ENCODE measurements around the gene TMUB2. TPM values are rescaled to one million over a fixed set of nuclear protein-coding genes. Genes with fewer than 3 reads are reported as not detected.

TMUB2 gene
- total and polyA plus RNA-seq, 3 experiments from 2014 or later: 20.8 to 37.5 (median 22.5) TPM

DNA sequence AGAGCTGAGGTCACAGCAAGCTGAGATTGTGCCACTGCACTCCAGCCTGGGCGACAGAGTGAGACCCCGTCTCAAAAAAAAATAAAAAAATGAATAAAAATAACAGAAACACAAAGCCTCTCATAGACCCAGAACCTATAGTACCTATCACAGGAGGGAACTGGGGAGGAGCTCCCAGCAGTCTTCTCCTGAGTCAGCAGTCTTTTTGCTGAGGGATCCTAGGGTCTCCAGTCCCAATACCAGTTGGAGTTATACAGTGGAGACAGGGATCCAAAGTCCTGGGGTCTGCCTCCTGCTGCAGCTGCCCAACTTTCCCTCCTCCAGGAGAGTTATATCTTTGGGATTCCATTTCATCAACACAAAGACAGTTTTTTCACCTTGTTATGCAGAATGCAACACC is 3.7 kb upstream of the TMUB2 start:
- CTCF ChIA-PET: interaction anchor here (0.9 to 2.6 kb wide), 5 partner anchors 8 to 163 kb away, joined by 3 to 7 read pairs (median 4); partner anchors contain the start of gene GRN
- no peaks in the 10 kb centered on the region for H3K9me3 Mint-ChIP-seq
- H3K27ac Mint-ChIP-seq: peak overlapping the region in 1 of 8 donors; percentile 61
- POLR2A ChIA-PET: no interaction called here
- H3K4me1 Mint-ChIP-seq: peaks cover 36 to 48% (median 39%) of the 10 kb centered on the region in 3 donors
- Histone ChIP-seq H3K4me1 (ENCODE audit: insufficient read depth, low read length) (peaks cover 29% of the 10 kb centered on the region), H3K27ac (ENCODE audit: low read depth, low read length) (no peak overlapping the region), H3K9me3 (ENCODE audit: low read length) (no peaks in the 10 kb centered on the region), H3K4me3 (ENCODE audit: low read length) (no peak overlapping the region), H3K36me3 (ENCODE audit: insufficient read depth, low read length) (peaks cover 11% of the 10 kb centered on the region), H3K27me3 (ENCODE audit: insufficient read depth, low read length, poor library complexity, severe bottlenecking) (no peaks in the 10 kb centered on the region)
- no peak for DNase-seq
- H3K27me3 Mint-ChIP-seq: peaks cover 0 to 2% of the 10 kb centered on the region in 2 donors
- H3K36me3 Mint-ChIP-seq: peaks cover 6 to 58% (median 10%) of the 10 kb centered on the region in 3 donors
- H3K4me3 Mint-ChIP-seq: peak overlapping the region in 3 of 7 donors; percentile 26 to 63 (median 44)

DNA sequence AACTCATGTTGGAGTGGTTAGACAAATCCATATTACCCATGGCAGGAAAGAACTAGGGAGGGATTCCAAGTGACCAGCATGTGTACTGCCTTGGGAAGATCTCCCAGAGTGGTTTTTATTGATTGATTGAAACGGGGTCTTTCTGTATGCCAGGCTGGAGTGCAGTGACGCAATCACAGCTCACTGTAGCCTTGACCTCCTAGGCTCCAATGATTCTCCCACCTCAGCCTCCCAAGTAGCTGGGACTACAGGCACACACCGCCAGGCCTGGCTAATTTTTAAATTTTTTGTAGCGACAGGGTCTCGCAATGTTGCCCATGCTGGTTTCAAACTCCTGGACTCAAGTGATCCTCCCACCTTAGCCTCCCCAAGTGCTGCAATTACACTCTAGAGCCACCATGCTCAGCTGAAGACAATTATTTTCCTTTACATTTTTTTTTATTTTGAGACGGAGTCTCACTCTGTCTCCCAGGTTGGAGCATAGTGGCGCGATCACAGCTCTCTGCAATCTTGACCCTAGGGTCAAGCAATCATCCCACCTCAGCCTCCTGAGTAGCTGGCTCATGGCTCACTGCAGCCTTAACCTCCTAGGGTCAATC is 2.5 kb upstream of the TMUB2 start:
- peak overlapping the region in 6 of 7 donors; percentile 22 to 100 (median 86) for H3K4me3 Mint-ChIP-seq
- H3K9me3 Mint-ChIP-seq: no peaks in the 10 kb centered on the region
- Histone ChIP-seq H3K27ac (ENCODE audit: low read depth, low read length) (no peak overlapping the region), H3K36me3 (ENCODE audit: insufficient read depth, low read length) (peaks cover 11% of the 10 kb centered on the region), H3K4me3 (ENCODE audit: low read length) (no peak overlapping the region), H3K4me1 (ENCODE audit: insufficient read depth, low read length) (peaks cover 35% of the 10 kb centered on the region), H3K9me3 (ENCODE audit: low read length) (no peaks in the 10 kb centered on the region), H3K27me3 (ENCODE audit: insufficient read depth, low read length, poor library complexity, severe bottlenecking) (no peaks in the 10 kb centered on the region)
- no peak for DNase-seq
- H3K27ac Mint-ChIP-seq: peak overlapping the region in 4 of 8 donors; percentile 24 to 95 (median 77)
- POLR2A ChIA-PET: interaction anchor here (0.6 to 4.6 kb wide), 3 partner anchors 15 to 178 kb away, joined by 4 to 35 read pairs (median 33); partner anchors contain the start of genes ATXN7L3 and HDAC5
- CTCF ChIA-PET: interaction anchor here (1.1 to 2.9 kb wide), 8 partner anchors 9 to 246 kb away, joined by 3 to 15 read pairs (median 4); partner anchors contain the start of gene GRN
- H3K36me3 Mint-ChIP-seq: peaks cover 3 to 56% (median 5%) of the 10 kb centered on the region in 3 donors
- peaks cover 0 to 2% of the 10 kb centered on the region in 2 donors for H3K27me3 Mint-ChIP-seq
- peaks cover 41 to 58% (median 49%) of the 10 kb centered on the region in 3 donors for H3K4me1 Mint-ChIP-seq

DNA sequence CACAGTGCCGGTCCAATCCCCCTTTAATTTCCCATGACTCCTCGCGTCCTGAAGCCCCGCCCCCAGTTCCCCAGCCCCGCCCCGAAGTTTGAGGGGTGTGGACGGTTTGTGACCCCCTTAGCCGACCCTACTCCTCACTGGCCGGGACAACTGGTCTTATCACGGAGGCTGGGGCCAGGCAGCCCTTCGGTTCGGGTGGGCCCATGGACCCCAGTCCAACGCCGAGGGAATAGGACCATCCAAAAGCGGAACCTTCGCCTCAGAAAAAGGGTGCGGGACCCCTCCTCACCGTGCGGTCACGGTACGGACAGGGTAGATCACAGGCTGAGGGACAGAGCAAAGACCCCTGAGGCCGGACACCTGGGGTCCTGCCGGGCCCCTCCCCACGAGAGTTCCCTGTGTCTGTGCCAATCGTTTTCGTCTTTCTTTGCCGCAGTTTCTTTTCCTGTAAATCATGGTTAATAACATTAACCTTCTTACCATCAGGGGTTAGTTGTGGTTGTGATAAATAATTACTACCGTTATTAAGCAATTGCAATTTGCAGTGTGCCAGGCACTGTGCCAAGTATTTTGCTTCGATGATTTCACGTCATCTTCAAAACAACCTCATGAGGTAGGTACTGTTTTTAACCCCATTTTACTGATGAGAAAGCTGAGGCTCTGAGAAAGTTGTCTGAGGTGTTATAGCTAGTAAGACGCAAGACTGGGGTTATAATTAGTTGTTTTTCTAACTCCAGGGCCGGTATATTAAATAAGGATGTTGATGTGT is 543 bp downstream of the TMUB2 start:
- H3K36me3 Mint-ChIP-seq: peaks cover 0 to 61% (median 4%) of the 10 kb centered on the region in 3 donors
- no peaks in the 10 kb centered on the region for H3K27me3 ChIP-seq (ENCODE audit: insufficient read depth, low read length, poor library complexity, severe bottlenecking)
- H3K9me3 ChIP-seq (ENCODE audit: low read length): no peaks in the 10 kb centered on the region
- peak overlapping the region; percentile 89 to 100 (median 100) for H3K27ac Mint-ChIP-seq
- peaks cover 35% of the 10 kb centered on the region for H3K4me1 ChIP-seq (ENCODE audit: insufficient read depth, low read length)
- peak overlapping the region; percentile 100 for H3K4me3 ChIP-seq (ENCODE audit: low read length)
- H3K27ac ChIP-seq (ENCODE audit: low read depth, low read length): peak overlapping the region; percentile 100
- ChIA-PET POLR2A (interaction anchor here (0.7 to 4.6 kb wide), 9 partner anchors 8 to 1189 kb away, joined by 3 to 50 read pairs (median 7); partner anchors contain the start of genes ATXN7L3, HDAC5, RPL27 and UBTF), CTCF (interaction anchor here (1.0 to 3.1 kb wide), 8 partner anchors 11 to 164 kb away, joined by 3 to 15 read pairs (median 5); partner anchors contain the start of gene GRN)
- H3K4me1 Mint-ChIP-seq: peaks cover 39 to 51% (median 49%) of the 10 kb centered on the region in 3 donors
- H3K4me3 Mint-ChIP-seq: peak overlapping the region; percentile 90 to 100 (median 99)
- DNase-seq: peak in 4 of 5 donors; percentile 18 to 64 (median 28)
- peaks cover 8% of the 10 kb centered on the region for H3K36me3 ChIP-seq (ENCODE audit: insufficient read depth, low read length)
- H3K27me3 Mint-ChIP-seq: peaks cover 0 to 2% of the 10 kb centered on the region in 2 donors
- H3K9me3 Mint-ChIP-seq: no peaks in the 10 kb centered on the region

DNA sequence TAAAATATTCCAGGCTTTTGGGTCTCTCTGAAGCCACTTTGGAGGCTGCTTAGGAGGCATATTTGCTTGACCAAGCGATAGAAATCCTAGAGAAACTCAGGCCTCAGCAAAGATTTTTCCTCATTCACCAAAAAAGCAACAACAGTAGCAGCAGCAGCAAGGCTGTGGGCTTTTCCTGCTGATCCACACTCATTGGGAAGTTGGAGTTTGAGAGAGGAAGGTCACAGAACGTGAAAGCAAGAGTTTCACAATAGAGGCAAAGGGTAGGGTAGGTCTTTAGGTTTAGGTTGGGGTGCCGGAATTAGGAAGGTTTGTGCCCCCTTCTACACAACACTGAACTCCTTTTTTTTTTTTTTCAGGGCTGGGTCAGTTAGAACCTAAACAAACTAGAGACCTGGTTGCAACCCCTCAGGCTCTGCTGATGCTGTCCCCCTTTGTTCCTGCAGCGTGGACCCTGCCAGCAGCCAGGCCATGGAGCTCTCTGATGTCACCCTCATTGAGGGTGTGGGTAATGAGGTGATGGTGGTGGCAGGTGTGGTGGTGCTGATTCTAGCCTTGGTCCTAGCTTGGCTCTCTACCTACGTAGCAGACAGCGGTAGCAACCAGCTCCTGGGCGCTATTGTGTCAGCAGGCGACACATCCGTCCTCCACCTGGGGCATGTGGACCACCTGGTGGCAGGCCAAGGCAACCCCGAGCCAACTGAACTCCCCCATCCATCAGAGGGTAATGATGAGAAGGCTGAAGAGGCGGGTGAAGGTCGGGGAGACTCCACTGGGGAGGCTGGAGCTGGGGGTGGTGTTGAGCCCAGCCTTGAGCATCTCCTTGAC is 2.0 kb downstream of the TMUB2 start:
- H3K4me1 Mint-ChIP-seq: peaks cover 37 to 49% (median 45%) of the 10 kb centered on the region in 3 donors
- H3K36me3 Mint-ChIP-seq: peaks cover 0 to 62% (median 4%) of the 10 kb centered on the region in 3 donors
- H3K9me3 Mint-ChIP-seq: no peaks in the 10 kb centered on the region
- ChIA-PET CTCF (interaction anchor here (1.2 to 3.1 kb wide), 3 partner anchors 9 to 162 kb away, joined by 4 to 14 read pairs (median 4); no protein-coding TSS in a partner anchor), POLR2A (interaction anchor here (0.5 to 4.6 kb wide), 3 partner anchors 10 to 29 kb away, joined by 3 to 33 read pairs (median 3); partner anchors contain the start of gene ATXN7L3)
- Histone ChIP-seq H3K9me3 (ENCODE audit: low read length) (no peaks in the 10 kb centered on the region), H3K36me3 (ENCODE audit: insufficient read depth, low read length) (peaks cover 6% of the 10 kb centered on the region), H3K27ac (ENCODE audit: low read depth, low read length) (no peak overlapping the region), H3K4me1 (ENCODE audit: insufficient read depth, low read length) (peaks cover 35% of the 10 kb centered on the region), H3K4me3 (ENCODE audit: low read length) (no peak overlapping the region), H3K27me3 (ENCODE audit: insufficient read depth, low read length, poor library complexity, severe bottlenecking) (no peaks in the 10 kb centered on the region)
- H3K4me3 Mint-ChIP-seq: peak overlapping the region in 6 of 7 donors; percentile 13 to 100 (median 98)
- DNase-seq: no peak
- H3K27ac Mint-ChIP-seq: peak overlapping the region in 7 of 8 donors; percentile 54 to 100 (median 100)
- peaks cover 0 to 2% of the 10 kb centered on the region in 2 donors for H3K27me3 Mint-ChIP-seq

DNA sequence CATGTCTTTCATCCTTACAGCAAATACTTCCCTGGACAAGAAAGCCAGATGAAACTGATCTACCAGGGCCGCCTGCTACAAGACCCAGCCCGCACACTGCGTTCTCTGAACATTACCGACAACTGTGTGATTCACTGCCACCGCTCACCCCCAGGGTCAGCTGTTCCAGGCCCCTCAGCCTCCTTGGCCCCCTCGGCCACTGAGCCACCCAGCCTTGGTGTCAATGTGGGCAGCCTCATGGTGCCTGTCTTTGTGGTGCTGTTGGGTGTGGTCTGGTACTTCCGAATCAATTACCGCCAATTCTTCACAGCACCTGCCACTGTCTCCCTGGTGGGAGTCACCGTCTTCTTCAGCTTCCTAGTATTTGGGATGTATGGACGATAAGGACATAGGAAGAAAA is 3.7 kb downstream of the TMUB2 start:
- CTCF ChIA-PET: interaction anchor here (1.4 to 3.1 kb wide), 2 partner anchors 14 to 20 kb away, joined by 4 to 14 read pairs; no protein-coding TSS in a partner anchor
- no peak for DNase-seq
- Mint-ChIP-seq H3K27me3 (peaks cover 0 to 2% of the 10 kb centered on the region in 2 donors), H3K36me3 (peaks cover 0 to 72% (median 7%) of the 10 kb centered on the region in 3 donors), H3K9me3 (no peaks in the 10 kb centered on the region), H3K4me1 (peaks cover 27 to 35% (median 29%) of the 10 kb centered on the region in 3 donors), H3K27ac (peak overlapping the region in 4 of 8 donors; percentile 79 to 90 (median 86)), H3K4me3 (peak overlapping the region in 3 of 7 donors; percentile 28 to 61 (median 34))
- POLR2A ChIA-PET: no interaction called here
- Histone ChIP-seq H3K4me1 (ENCODE audit: insufficient read depth, low read length) (peaks cover 18% of the 10 kb centered on the region), H3K27ac (ENCODE audit: low read depth, low read length) (no peak overlapping the region), H3K4me3 (ENCODE audit: low read length) (no peak overlapping the region), H3K27me3 (ENCODE audit: insufficient read depth, low read length, poor library complexity, severe bottlenecking) (no peaks in the 10 kb centered on the region), H3K36me3 (ENCODE audit: insufficient read depth, low read length) (peaks cover 22% of the 10 kb centered on the region), H3K9me3 (ENCODE audit: low read length) (no peaks in the 10 kb centered on the region)

DNA sequence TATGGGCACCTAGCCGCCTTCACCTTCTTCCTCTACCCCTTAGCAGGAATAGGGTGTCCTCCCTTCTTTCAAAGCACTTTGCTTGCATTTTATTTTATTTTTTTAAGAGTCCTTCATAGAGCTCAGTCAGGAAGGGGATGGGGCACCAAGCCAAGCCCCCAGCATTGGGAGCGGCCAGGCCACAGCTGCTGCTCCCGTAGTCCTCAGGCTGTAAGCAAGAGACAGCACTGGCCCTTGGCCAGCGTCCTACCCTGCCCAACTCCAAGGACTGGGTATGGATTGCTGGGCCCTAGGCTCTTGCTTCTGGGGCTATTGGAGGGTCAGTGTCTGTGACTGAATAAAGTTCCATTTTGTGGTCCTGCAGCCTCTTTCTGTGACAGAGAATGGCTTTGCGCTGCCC is 4.6 kb downstream of the TMUB2 start:
- H3K27ac ChIP-seq (ENCODE audit: low read depth, low read length): no peak overlapping the region
- peaks cover 0 to 1% of the 10 kb centered on the region in 2 donors for H3K27me3 Mint-ChIP-seq
- CTCF ChIA-PET: interaction anchor here (1.4 to 1.5 kb wide), 2 partner anchors 13 to 18 kb away, joined by 4 to 7 read pairs; no protein-coding TSS in a partner anchor
- H3K4me1 ChIP-seq (ENCODE audit: insufficient read depth, low read length): peaks cover 14% of the 10 kb centered on the region
- no peak for DNase-seq
- no peaks in the 10 kb centered on the region for H3K27me3 ChIP-seq (ENCODE audit: insufficient read depth, low read length, poor library complexity, severe bottlenecking)
- peaks cover 26% of the 10 kb centered on the region for H3K36me3 ChIP-seq (ENCODE audit: insufficient read depth, low read length)
- H3K9me3 ChIP-seq (ENCODE audit: low read length): no peaks in the 10 kb centered on the region
- H3K4me1 Mint-ChIP-seq: peaks cover 23 to 29% (median 25%) of the 10 kb centered on the region in 3 donors
- H3K27ac Mint-ChIP-seq: peak overlapping the region in 5 of 8 donors; percentile 33 to 88 (median 57)
- peaks cover 0 to 77% (median 7%) of the 10 kb centered on the region in 3 donors for H3K36me3 Mint-ChIP-seq
- no peaks in the 10 kb centered on the region for H3K9me3 Mint-ChIP-seq
- H3K4me3 ChIP-seq (ENCODE audit: low read length): no peak overlapping the region
- POLR2A ChIA-PET: no interaction called here
- H3K4me3 Mint-ChIP-seq: peak overlapping the region in 1 of 7 donors; percentile 61

DNA sequence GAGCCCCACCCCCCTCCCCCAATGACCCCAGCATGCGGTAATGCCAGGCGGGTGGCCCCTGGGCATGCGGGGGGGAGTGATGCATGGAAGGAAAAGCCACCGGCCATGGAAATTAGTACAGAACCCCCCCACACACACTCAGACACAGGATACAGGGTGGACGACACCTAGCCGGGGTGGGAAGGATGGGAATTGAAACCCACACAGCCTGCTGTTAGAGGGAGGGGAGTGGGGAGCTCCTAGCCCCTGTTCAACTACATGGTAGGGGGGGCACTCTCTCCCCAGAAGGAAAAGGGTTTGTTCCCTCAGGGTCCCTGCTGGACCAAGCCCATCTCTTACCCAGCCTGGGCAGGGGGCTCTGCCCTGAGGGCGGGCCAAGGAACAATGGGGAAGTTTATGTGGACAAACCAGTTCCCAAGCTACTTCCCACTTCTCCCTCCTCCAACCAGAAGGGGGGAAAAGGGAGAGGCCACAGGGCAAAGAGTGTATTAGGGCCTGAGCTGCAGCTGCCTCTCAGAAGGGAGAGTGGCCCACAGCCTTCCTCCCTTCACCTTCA is 5.2 kb downstream of the TMUB2 start:
- peaks cover 17 to 23% (median 22%) of the 10 kb centered on the region in 3 donors for H3K4me1 Mint-ChIP-seq
- Histone ChIP-seq H3K4me1 (ENCODE audit: insufficient read depth, low read length) (peaks cover 14% of the 10 kb centered on the region), H3K9me3 (ENCODE audit: low read length) (no peaks in the 10 kb centered on the region), H3K4me3 (ENCODE audit: low read length) (no peak overlapping the region), H3K27me3 (ENCODE audit: insufficient read depth, low read length, poor library complexity, severe bottlenecking) (no peaks in the 10 kb centered on the region), H3K27ac (ENCODE audit: low read depth, low read length) (no peak overlapping the region), H3K36me3 (ENCODE audit: insufficient read depth, low read length) (peaks cover 29% of the 10 kb centered on the region)
- POLR2A ChIA-PET: no interaction called here
- CTCF ChIA-PET: interaction anchor here (1.4 to 1.5 kb wide), 2 partner anchors 12 to 18 kb away, joined by 4 to 7 read pairs; no protein-coding TSS in a partner anchor
- H3K4me3 Mint-ChIP-seq: peak overlapping the region in 1 of 7 donors; percentile 16
- H3K27me3 Mint-ChIP-seq: no peaks in the 10 kb centered on the region
- no peak for DNase-seq
- peak overlapping the region in 2 of 8 donors; percentile 54 to 84 for H3K27ac Mint-ChIP-seq
- peaks cover 0 to 76% (median 7%) of the 10 kb centered on the region in 3 donors for H3K36me3 Mint-ChIP-seq
- no peaks in the 10 kb centered on the region for H3K9me3 Mint-ChIP-seq
